Right hindlimb (tissue), 1 donor: Measurements from ENCODE around the gene TSSK3.

Source experiments
- DNase-seq: peaks from one replicate; pipeline ENCODE4 v3.0.0-alpha.2; 2018

TSSK3 gene

GRCh38 chr1:32404946-32405345, 42.6 kb downstream of the TSSK3 start:
- no peak for DNase-seq

GRCh38 chr1:32405672-32406467, 43.5 kb downstream of the TSSK3 start:
- no peak for DNase-seq

- DNase-seq: no peak
Measured at GRCh38 chr1:32406629-32407111, 44.3 kb downstream of the TSSK3 start.

- no peak for DNase-seq
Measured at GRCh38 chr1:32411261-32411660, 48.9 kb downstream of the TSSK3 start.

GRCh38 chr1:32413507-32414185, 51.3 kb downstream of the TSSK3 start:
- peak; percentile 35 for DNase-seq
